ENCODE data around the gene SETBP1.

SETBP1 gene

DNA sequence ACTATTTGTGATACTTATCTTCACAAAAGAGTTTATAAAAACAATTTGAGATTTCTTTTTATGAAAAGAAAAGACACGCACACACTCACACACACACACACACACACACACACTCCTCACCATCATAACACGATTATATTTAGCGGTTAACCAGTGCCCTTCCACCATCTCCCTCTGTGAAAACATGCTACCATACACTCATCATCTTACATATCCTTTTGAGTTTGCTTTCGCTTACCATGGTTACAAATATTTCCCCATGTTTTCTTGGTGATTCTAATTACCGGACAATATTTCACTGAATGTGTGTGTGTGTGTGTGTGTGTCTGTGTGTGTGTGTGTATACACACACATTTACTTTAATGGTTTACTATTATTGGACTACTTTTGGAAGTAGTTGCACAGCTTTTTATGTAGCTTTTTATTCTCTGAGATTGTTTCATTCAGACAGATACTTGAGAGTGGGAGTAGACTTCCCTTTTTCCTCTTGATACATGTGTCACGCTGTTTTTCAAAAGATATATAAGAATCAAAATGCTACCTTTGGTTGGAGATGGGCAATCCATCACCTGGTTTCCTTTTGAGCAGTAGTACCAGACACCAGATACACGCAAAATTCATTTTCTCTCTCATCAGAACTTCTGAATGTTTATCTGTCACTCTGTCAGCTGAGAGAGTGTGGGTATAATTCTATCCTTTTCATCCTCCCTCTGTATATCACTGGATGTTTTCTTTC is 138.1 kb downstream of the SETBP1 start:
- DNase-seq (ENCODE audit: insufficient read length, low spot score) (no peak), FAIRE-seq (no peak)
- TF ChIP-seq CTCF (IDR thresholded peaks at IDR 0.05; ENCODE audit: insufficient read depth, missing control alignments) = no peak

DNA sequence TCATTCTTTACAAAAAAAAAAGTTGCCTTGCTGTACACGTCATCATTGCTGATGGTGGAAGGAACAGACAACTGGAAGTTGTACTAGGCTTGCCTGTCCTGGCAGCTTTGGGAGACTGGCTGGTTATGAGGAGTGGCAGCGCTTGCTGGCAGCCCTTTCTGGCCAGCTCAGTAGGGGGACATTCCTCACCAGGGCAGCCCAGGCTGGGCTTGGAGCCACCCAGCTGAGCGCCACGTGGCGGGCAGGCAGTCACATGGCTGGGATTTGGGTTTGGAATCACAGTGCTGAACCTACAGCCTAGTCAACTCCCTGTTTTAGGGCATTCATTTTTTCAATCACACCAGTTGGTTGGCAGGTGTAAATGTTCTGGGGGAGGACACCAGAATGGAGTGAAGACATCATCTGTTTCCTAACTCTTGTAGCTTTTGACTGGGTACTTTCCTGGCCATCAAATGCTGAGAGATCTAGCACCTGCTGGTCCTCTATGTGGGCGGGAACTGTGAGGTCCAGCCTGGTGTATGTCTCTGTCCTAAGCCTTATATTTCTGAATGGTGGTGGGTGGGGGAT is 139.3 kb downstream of the SETBP1 start:
- DNase-seq (ENCODE audit: insufficient read length, low spot score) (no peak), FAIRE-seq (no peak)
- no peak for TF ChIP-seq CTCF (IDR thresholded peaks at IDR 0.05; ENCODE audit: insufficient read depth, missing control alignments)

- no peak for TF ChIP-seq CTCF (IDR thresholded peaks at IDR 0.05; ENCODE audit: insufficient read depth, missing control alignments)
- DNase-seq (ENCODE audit: insufficient read length, low spot score) = no peak
- no peak for FAIRE-seq
Observed at GRCh38 chr18:44821924-44822323, 141.2 kb downstream of the SETBP1 start.

- DNase-seq (ENCODE audit: insufficient read length, low spot score) = no peak
- FAIRE-seq = no peak
Observed at GRCh38 chr18:44823286-44823685, 142.6 kb downstream of the SETBP1 start.

GRCh38 chr18:44823782-44824181 is 143.1 kb downstream of the SETBP1 start:
- no peak for DNase-seq (ENCODE audit: insufficient read length, low spot score)
- TF ChIP-seq CTCF (IDR thresholded peaks at IDR 0.05; ENCODE audit: insufficient read depth, missing control alignments) = no peak
- no peak for FAIRE-seq

More at GRCh38 chr18:44823286-44823685, 142.6 kb downstream of the SETBP1 start:
- no peak for TF ChIP-seq CTCF (IDR thresholded peaks at IDR 0.05; ENCODE audit: insufficient read depth, missing control alignments)

- FAIRE-seq (no peak), DNase-seq (ENCODE audit: insufficient read length, low spot score) (no peak)
- no peak for TF ChIP-seq CTCF (IDR thresholded peaks at IDR 0.05; ENCODE audit: insufficient read depth, missing control alignments)
Observed at GRCh38 chr18:44824884-44825283, 144.2 kb downstream of the SETBP1 start.
